GM12878 (cell line): ENCODE data around the gene TRIM46.

ENCODE experiments used
- EZH2 ChIP-seq: IDR thresholded peaks from 2 replicates; pipeline ENCODE4 v1.6.1; 2012; ENCODE audit warnings: low read depth, mild to moderate bottlenecking, control low read depth, inconsistent platforms, low read length, borderline replicate concordance; ENCODE audit not compliant: control insufficient read depth
- GABPA ChIP-seq: IDR thresholded peaks from 2 replicates; pipeline ENCODE4 v1.6.1; 2014; ENCODE audit warnings: antibody characterized with exemption, low read depth, mild to moderate bottlenecking, inconsistent platforms
- POLR2A ChIP-seq: IDR thresholded peaks from 2 replicates; pipeline ENCODE4 v1.6.1; 2011; ENCODE audit warnings: low read depth, mild to moderate bottlenecking, low read length
- SMARCA5 ChIP-seq: fragments of 450-650 bp; IDR thresholded peaks from 2 replicates; pipeline ENCODE4 v1.6.1; 2017; ENCODE audit warnings: mild to moderate bottlenecking
- TAF1 ChIP-seq: IDR thresholded peaks from 2 replicates; pipeline ENCODE4 v1.6.1; 2011; ENCODE audit warnings: mild to moderate bottlenecking, low read depth, low read length, borderline replicate concordance
- TF ChIP-seq, protein P1 (sequence below): IDR thresholded peaks from 2 replicates; pipeline ENCODE4 v1.6.1; 2012; ENCODE audit warnings: improper control_type of control experiment, low read depth, low read length; ENCODE audit not compliant: insufficient replicate concordance
- TF ChIP-seq, protein P2 (sequence below), 3 experiments: IDR thresholded peaks in 2 of 3; conservative IDR thresholded peaks in 1 of 3; 2 replicates each; pipeline ENCODE4 v1.5.1; 2011; ENCODE audit warnings: low read depth in 3 of 3, low read length in 3 of 3, mild to moderate bottlenecking in 3 of 3, control low read depth in 2 of 3, moderate library complexity in 2 of 3, inconsistent platforms in 1 of 3, mixed read lengths in 1 of 3; ENCODE audit not compliant: control insufficient read depth in 2 of 3, insufficient read depth in 1 of 3; ENCODE audit errors: extremely low read depth in 1 of 3

DNA sequence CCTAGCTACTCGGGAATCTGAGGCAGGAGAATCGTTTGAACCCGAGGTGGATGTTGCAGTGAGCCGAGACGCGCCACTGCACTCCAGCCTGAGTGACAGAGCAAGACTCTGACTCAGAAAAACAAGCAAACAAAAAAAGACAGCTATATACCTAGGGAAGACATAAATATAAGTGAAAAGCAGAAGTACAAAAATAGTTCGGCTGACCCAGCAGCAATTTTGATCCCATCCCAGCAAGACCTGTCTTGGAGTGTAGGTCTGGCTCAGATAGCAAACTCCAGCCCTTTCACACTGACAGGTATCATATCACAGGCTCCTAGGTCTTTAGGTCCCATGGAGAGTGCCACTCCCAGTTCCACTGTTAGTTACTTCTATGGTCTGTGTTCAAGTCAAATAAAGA lies 49.4 kb downstream of the TRIM46 start:
- TF ChIP-seq TAF1 (no peak), POLR2A (no peak), SMARCA5 (no peak), EZH2 (no peak), GABPA (no peak)
- TF ChIP-seq, protein P1, sequence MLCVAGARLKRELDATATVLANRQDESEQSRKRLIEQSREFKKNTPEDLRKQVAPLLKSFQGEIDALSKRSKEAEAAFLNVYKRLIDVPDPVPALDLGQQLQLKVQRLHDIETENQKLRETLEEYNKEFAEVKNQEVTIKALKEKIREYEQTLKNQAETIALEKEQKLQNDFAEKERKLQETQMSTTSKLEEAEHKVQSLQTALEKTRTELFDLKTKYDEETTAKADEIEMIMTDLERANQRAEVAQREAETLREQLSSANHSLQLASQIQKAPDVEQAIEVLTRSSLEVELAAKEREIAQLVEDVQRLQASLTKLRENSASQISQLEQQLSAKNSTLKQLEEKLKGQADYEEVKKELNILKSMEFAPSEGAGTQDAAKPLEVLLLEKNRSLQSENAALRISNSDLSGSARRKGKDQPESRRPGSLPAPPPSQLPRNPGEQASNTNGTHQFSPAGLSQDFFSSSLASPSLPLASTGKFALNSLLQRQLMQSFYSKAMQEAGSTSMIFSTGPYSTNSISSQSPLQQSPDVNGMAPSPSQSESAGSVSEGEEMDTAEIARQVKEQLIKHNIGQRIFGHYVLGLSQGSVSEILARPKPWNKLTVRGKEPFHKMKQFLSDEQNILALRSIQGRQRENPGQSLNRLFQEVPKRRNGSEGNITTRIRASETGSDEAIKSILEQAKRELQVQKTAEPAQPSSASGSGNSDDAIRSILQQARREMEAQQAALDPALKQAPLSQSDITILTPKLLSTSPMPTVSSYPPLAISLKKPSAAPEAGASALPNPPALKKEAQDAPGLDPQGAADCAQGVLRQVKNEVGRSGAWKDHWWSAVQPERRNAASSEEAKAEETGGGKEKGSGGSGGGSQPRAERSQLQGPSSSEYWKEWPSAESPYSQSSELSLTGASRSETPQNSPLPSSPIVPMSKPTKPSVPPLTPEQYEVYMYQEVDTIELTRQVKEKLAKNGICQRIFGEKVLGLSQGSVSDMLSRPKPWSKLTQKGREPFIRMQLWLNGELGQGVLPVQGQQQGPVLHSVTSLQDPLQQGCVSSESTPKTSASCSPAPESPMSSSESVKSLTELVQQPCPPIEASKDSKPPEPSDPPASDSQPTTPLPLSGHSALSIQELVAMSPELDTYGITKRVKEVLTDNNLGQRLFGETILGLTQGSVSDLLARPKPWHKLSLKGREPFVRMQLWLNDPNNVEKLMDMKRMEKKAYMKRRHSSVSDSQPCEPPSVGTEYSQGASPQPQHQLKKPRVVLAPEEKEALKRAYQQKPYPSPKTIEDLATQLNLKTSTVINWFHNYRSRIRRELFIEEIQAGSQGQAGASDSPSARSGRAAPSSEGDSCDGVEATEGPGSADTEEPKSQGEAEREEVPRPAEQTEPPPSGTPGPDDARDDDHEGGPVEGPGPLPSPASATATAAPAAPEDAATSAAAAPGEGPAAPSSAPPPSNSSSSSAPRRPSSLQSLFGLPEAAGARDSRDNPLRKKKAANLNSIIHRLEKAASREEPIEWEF = no peak
- TF ChIP-seq, protein P2, sequence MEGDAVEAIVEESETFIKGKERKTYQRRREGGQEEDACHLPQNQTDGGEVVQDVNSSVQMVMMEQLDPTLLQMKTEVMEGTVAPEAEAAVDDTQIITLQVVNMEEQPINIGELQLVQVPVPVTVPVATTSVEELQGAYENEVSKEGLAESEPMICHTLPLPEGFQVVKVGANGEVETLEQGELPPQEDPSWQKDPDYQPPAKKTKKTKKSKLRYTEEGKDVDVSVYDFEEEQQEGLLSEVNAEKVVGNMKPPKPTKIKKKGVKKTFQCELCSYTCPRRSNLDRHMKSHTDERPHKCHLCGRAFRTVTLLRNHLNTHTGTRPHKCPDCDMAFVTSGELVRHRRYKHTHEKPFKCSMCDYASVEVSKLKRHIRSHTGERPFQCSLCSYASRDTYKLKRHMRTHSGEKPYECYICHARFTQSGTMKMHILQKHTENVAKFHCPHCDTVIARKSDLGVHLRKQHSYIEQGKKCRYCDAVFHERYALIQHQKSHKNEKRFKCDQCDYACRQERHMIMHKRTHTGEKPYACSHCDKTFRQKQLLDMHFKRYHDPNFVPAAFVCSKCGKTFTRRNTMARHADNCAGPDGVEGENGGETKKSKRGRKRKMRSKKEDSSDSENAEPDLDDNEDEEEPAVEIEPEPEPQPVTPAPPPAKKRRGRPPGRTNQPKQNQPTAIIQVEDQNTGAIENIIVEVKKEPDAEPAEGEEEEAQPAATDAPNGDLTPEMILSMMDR (IDR thresholded peaks at IDR 0.05 in 2 of 3, conservative IDR thresholded peaks at IDR 0.05 in 1 of 3; ENCODE audit: control insufficient read depth in 2 of 3, extremely low read depth in 1 of 3, insufficient read depth in 1 of 3, low read depth in 3 of 3, low read length in 3 of 3) = no peak
